ENCODE data around the gene PDAP1. TPM values are rescaled to one million over a fixed set of nuclear protein-coding genes. Genes with fewer than 3 reads are reported as not detected.

Gene PDAP1
- total RNA-seq, 6 experiments from 2014 or later, result 36.3 to 52.9 (median 39.6) TPM

- WGBS (ENCODE audit: insufficient coverage, low coverage, low lambda C conversion rate, missing lambda C conversion rate), result 8% methylated on average over 8 of the region's 58 CpGs
- intact Hi-C loops (cut with DNase I), result no loop called here
Measured at GRCh38 chr7:99375070-99375807, 33.2 kb downstream of the PDAP1 start.

GRCh38 chr7:99374111-99375064, 34.0 kb downstream of the PDAP1 start, which contains the start of gene ARPC1B:
TSS of gene ARPC1B (plus strand) at chr7:99374730. CDS start at chr7:99385715, 10,985 bp downstream.
- intact Hi-C loops (cut with DNase I), result no loop called here
- Histone ChIP-seq H3K27me3 (no peaks in the 10 kb centered on the region), H3K27ac (peak within 1 kb of the TSS; percentile 49 to 89 (median 72))

More at GRCh38 chr7:99375070-99375807, 33.2 kb downstream of the PDAP1 start:
- TF ChIP-seq CTCF (IDR thresholded peaks at IDR 0.05) (no peak), POLR2A (IDR thresholded peaks at IDR 0.05) (peak; percentile 41)
- no peaks in the 10 kb centered on the region for H3K9me3 ChIP-seq
- peak overlapping the region; percentile 80 to 86 (median 82) for H3K4me3 ChIP-seq
- peak overlapping the region; percentile 49 to 89 (median 72) for H3K27ac ChIP-seq
- peaks cover 0 to 38% (median 6%) of the 10 kb centered on the region in 4 donors for H3K4me1 ChIP-seq
- DNase-seq (peak; percentile 88 to 89 (median 88)), ATAC-seq (peak; percentile 74 to 86 (median 80))
- H3K36me3 ChIP-seq, result no peaks in the 10 kb centered on the region
- no peaks in the 10 kb centered on the region for H3K27me3 ChIP-seq

GRCh38 chr7:99373091-99374066, 35.0 kb downstream of the PDAP1 start:
- 85% methylated on average over 20 of the region's 41 CpGs for WGBS (ENCODE audit: insufficient coverage, low coverage, low lambda C conversion rate, missing lambda C conversion rate)
- Histone ChIP-seq H3K4me1 (peaks cover 0 to 23% (median 2%) of the 10 kb centered on the region in 4 donors), H3K27ac (peak overlapping the region in 2 of 3 donors; percentile 72 to 89), H3K9me3 (no peaks in the 10 kb centered on the region), H3K36me3 (no peaks in the 10 kb centered on the region), H3K27me3 (no peaks in the 10 kb centered on the region), H3K4me3 (peak overlapping the region; percentile 80 to 86 (median 82))
- intact Hi-C loops (cut with DNase I), result no loop called here
- ATAC-seq, result no peak
- DNase-seq, result no peak
- no peak for TF ChIP-seq POLR2A (IDR thresholded peaks at IDR 0.05)
- no peak for TF ChIP-seq CTCF (IDR thresholded peaks at IDR 0.05)

More at GRCh38 chr7:99374111-99375064, 34.0 kb downstream of the PDAP1 start, which contains the start of gene ARPC1B:
- peak within 1 kb of the TSS; percentile 80 to 86 (median 82) for H3K4me3 ChIP-seq
- H3K9me3 ChIP-seq, result no peaks in the 10 kb centered on the region
- no peaks in the 10 kb centered on the region for H3K36me3 ChIP-seq
- ATAC-seq (peak; percentile 75 to 85 (median 78)), DNase-seq (peak; percentile 87 to 93 (median 90))
- TF ChIP-seq CTCF (IDR thresholded peaks at IDR 0.05), result no peak
- peak; percentile 73 for TF ChIP-seq POLR2A (IDR thresholded peaks at IDR 0.05)
- peaks cover 0 to 29% (median 3%) of the 10 kb centered on the region in 4 donors for H3K4me1 ChIP-seq
- WGBS (ENCODE audit: insufficient coverage, low coverage, low lambda C conversion rate, missing lambda C conversion rate), result 0% methylated on average over 44 of the region's 95 CpGs

Measured in right lobe of liver (tissue), 6 donors.